ENCODE measurements around the gene SREBF1. TPM values are rescaled to one million over a fixed set of nuclear protein-coding genes. Genes with fewer than 3 reads are reported as not detected.

The SREBF1 gene
- total and polyA plus RNA-seq, 2 experiments from 2014 or later: 39.6 to 85.3 TPM

DNA sequence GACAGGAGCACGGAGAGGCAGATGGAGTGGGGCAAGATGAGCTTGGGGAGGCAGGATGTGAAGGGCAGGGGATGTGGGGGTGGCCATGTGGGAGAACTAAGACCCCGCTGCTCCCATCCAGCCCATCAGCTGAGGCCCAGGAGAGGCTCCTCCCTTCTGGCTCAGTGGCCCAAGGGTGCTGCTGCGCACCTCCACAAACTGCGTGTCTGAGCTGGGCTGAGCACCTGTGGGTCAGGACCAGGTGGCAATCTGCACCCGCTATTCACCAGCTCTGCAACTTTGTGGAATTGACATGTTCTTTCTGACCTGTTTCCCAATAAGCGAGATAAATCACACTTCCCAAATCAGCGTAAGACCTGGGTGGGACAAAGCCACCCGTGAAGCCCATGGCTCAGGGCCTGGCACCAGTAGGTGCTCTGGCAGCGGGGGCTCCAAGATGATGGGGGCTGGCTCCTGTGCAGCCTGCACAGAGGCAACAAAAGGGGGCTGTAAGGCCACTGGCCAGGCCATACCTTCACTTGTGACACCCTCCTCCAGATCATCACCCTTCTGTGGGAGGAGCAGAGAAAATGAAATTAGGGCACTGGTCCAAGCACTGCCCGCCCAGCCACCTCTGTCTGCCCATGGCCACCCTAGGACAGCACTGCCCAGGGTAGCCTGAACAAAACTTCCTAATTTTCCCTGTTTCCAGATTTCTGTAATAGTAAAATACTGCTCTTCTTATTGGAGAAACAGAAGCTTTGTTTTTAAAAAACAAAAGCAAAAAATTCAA lies 11.7 kb upstream of the SREBF1 start:
- H3K4me3 Mint-ChIP-seq: no peak overlapping the region
- no peak overlapping the region for H3K27ac Mint-ChIP-seq
- peaks cover 56% of the 10 kb centered on the region for H3K4me1 Mint-ChIP-seq
- H3K27me3 Mint-ChIP-seq (ENCODE audit: insufficient read depth, low read depth, poor library complexity): peaks cover 20% of the 10 kb centered on the region
- Histone ChIP-seq H4K20me1 (replicated peaks; ENCODE audit: insufficient read depth) (no peaks in the 10 kb centered on the region), H3K4me1 (ENCODE audit: insufficient read depth) (peaks cover 19% of the 10 kb centered on the region), H3K79me2 (replicated peaks; ENCODE audit: insufficient read depth) (no peaks in the 10 kb centered on the region), H3K9me2 (ENCODE audit: insufficient read depth) (no peaks in the 10 kb centered on the region), H3K4me3 (no peak overlapping the region), H3F3A (replicated peaks; ENCODE audit: low read depth) (no peaks in the 10 kb centered on the region), H3K4me2 (no peak overlapping the region), H3K27me3 (ENCODE audit: insufficient read depth) (no peaks in the 10 kb centered on the region), H3K36me3 (ENCODE audit: insufficient read depth) (no peaks in the 10 kb centered on the region), H3K27ac (ENCODE audit: low read depth) (no peak overlapping the region), H2AFZ (no peak overlapping the region)
- DNase-seq (ENCODE audit: low spot score) (no peak), ATAC-seq (no peak)
- no peaks in the 10 kb centered on the region; the same call in 2 of the 3 replicates for H3K9me3 Mint-ChIP-seq
- TF ChIP-seq POLR2AphosphoS5 (IDR thresholded peaks at IDR 0.05; ENCODE audit: low read depth): no peak
- TF ChIP-seq, protein P1, sequence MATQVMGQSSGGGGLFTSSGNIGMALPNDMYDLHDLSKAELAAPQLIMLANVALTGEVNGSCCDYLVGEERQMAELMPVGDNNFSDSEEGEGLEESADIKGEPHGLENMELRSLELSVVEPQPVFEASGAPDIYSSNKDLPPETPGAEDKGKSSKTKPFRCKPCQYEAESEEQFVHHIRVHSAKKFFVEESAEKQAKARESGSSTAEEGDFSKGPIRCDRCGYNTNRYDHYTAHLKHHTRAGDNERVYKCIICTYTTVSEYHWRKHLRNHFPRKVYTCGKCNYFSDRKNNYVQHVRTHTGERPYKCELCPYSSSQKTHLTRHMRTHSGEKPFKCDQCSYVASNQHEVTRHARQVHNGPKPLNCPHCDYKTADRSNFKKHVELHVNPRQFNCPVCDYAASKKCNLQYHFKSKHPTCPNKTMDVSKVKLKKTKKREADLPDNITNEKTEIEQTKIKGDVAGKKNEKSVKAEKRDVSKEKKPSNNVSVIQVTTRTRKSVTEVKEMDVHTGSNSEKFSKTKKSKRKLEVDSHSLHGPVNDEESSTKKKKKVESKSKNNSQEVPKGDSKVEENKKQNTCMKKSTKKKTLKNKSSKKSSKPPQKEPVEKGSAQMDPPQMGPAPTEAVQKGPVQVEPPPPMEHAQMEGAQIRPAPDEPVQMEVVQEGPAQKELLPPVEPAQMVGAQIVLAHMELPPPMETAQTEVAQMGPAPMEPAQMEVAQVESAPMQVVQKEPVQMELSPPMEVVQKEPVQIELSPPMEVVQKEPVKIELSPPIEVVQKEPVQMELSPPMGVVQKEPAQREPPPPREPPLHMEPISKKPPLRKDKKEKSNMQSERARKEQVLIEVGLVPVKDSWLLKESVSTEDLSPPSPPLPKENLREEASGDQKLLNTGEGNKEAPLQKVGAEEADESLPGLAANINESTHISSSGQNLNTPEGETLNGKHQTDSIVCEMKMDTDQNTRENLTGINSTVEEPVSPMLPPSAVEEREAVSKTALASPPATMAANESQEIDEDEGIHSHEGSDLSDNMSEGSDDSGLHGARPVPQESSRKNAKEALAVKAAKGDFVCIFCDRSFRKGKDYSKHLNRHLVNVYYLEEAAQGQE (IDR thresholded peaks at IDR 0.05; ENCODE audit: unreplicated experiment): no peak
- TF ChIP-seq NANOG (IDR thresholded peaks at IDR 0.05; ENCODE audit: borderline replicate concordance): no peak
- TF ChIP-seq, protein P2, sequence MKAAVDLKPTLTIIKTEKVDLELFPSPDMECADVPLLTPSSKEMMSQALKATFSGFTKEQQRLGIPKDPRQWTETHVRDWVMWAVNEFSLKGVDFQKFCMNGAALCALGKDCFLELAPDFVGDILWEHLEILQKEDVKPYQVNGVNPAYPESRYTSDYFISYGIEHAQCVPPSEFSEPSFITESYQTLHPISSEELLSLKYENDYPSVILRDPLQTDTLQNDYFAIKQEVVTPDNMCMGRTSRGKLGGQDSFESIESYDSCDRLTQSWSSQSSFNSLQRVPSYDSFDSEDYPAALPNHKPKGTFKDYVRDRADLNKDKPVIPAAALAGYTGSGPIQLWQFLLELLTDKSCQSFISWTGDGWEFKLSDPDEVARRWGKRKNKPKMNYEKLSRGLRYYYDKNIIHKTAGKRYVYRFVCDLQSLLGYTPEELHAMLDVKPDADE (IDR thresholded peaks at IDR 0.05): no peak
- TF ChIP-seq, protein P3, sequence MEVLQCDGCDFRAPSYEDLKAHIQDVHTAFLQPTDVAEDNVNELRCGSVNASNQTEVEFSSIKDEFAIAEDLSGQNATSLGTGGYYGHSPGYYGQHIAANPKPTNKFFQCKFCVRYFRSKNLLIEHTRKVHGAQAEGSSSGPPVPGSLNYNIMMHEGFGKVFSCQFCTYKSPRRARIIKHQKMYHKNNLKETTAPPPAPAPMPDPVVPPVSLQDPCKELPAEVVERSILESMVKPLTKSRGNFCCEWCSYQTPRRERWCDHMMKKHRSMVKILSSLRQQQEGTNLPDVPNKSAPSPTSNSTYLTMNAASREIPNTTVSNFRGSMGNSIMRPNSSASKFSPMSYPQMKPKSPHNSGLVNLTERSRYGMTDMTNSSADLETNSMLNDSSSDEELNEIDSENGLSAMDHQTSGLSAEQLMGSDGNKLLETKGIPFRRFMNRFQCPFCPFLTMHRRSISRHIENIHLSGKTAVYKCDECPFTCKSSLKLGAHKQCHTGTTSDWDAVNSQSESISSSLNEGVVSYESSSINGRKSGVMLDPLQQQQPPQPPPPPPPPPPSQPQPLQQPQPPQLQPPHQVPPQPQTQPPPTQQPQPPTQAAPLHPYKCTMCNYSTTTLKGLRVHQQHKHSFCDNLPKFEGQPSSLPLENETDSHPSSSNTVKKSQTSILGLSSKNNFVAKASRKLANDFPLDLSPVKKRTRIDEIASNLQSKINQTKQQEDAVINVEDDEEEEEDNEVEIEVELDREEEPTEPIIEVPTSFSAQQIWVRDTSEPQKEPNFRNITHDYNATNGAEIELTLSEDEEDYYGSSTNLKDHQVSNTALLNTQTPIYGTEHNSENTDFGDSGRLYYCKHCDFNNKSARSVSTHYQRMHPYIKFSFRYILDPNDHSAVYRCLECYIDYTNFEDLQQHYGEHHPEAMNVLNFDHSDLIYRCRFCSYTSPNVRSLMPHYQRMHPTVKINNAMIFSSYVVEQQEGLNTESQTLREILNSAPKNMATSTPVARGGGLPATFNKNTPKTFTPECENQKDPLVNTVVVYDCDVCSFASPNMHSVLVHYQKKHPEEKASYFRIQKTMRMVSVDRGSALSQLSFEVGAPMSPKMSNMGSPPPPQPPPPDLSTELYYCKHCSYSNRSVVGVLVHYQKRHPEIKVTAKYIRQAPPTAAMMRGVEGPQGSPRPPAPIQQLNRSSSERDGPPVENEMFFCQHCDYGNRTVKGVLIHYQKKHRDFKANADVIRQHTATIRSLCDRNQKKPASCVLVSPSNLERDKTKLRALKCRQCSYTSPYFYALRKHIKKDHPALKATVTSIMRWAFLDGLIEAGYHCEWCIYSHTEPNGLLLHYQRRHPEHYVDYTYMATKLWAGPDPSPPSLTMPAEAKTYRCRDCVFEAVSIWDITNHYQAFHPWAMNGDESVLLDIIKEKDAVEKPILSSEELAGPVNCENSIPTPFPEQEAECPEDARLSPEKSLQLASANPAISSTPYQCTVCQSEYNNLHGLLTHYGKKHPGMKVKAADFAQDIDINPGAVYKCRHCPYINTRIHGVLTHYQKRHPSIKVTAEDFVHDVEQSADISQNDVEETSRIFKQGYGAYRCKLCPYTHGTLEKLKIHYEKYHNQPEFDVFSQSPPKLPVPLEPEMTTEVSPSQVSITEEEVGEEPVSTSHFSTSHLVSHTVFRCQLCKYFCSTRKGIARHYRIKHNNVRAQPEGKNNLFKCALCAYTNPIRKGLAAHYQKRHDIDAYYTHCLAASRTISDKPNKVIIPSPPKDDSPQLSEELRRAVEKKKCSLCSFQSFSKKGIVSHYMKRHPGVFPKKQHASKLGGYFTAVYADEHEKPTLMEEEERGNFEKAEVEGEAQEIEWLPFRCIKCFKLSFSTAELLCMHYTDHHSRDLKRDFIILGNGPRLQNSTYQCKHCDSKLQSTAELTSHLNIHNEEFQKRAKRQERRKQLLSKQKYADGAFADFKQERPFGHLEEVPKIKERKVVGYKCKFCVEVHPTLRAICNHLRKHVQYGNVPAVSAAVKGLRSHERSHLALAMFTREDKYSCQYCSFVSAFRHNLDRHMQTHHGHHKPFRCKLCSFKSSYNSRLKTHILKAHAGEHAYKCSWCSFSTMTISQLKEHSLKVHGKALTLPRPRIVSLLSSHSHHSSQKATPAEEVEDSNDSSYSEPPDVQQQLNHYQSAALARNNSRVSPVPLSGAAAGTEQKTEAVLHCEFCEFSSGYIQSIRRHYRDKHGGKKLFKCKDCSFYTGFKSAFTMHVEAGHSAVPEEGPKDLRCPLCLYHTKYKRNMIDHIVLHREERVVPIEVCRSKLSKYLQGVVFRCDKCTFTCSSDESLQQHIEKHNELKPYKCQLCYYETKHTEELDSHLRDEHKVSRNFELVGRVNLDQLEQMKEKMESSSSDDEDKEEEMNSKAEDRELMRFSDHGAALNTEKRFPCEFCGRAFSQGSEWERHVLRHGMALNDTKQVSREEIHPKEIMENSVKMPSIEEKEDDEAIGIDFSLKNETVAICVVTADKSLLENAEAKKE (CRISPR knock-in tag; IDR thresholded peaks at IDR 0.05): no peak
- no peak for TF ChIP-seq EZH2phosphoT487 (IDR thresholded peaks at IDR 0.05; ENCODE audit: unreplicated experiment)
- no peak for TF ChIP-seq CREB1 (CRISPR knock-in tag; IDR thresholded peaks at IDR 0.05; ENCODE audit: low read depth)
- TF ChIP-seq STAT1 (IDR thresholded peaks at IDR 0.05; ENCODE audit: unreplicated experiment): no peak
- TF ChIP-seq ZNF331 (CRISPR knock-in tag; IDR thresholded peaks at IDR 0.05; ENCODE audit: low read depth): no peak
- TF ChIP-seq JUNB (IDR thresholded peaks at IDR 0.05; ENCODE audit: unreplicated experiment): no peak
- TF ChIP-seq, protein P4, sequence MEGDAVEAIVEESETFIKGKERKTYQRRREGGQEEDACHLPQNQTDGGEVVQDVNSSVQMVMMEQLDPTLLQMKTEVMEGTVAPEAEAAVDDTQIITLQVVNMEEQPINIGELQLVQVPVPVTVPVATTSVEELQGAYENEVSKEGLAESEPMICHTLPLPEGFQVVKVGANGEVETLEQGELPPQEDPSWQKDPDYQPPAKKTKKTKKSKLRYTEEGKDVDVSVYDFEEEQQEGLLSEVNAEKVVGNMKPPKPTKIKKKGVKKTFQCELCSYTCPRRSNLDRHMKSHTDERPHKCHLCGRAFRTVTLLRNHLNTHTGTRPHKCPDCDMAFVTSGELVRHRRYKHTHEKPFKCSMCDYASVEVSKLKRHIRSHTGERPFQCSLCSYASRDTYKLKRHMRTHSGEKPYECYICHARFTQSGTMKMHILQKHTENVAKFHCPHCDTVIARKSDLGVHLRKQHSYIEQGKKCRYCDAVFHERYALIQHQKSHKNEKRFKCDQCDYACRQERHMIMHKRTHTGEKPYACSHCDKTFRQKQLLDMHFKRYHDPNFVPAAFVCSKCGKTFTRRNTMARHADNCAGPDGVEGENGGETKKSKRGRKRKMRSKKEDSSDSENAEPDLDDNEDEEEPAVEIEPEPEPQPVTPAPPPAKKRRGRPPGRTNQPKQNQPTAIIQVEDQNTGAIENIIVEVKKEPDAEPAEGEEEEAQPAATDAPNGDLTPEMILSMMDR (conservative IDR thresholded peaks at IDR 0.05; ENCODE audit: low read depth in 2 of 2): no peak
- no peak for TF ChIP-seq EZH2 (IDR thresholded peaks at IDR 0.05; ENCODE audit: low read depth, unreplicated experiment)
- no peak for TF ChIP-seq ZNF114 (CRISPR knock-in tag; IDR thresholded peaks at IDR 0.05)
- H3K36me3 Mint-ChIP-seq (ENCODE audit: low read depth): no peaks in the 10 kb centered on the region
